ENCODE measurements around the gene BCCIP. TPM values are rescaled to one million over a fixed set of nuclear protein-coding genes. Genes with fewer than 3 reads are reported as not detected.

BCCIP gene
- total and polyA plus RNA-seq, 5 donors = 44.5 to 61.2 (median 50.9) TPM

GRCh38 chr10:125799451-125800182, 23.7 kb upstream of the BCCIP start:
- intact Hi-C loops (cut with DNase I) = no loop called here
- WGBS = 83% methylated on average over 8 of the region's 8 CpGs
- Histone ChIP-seq H3K4me1 (ENCODE audit: control insufficient read depth, insufficient read depth, low read length) (no peaks in the 10 kb centered on the region), H3K27me3 (ENCODE audit: control insufficient read depth, insufficient read depth) (no peaks in the 10 kb centered on the region), H3K27ac (ENCODE audit: low read length) (no peak overlapping the region), H3K4me3 (ENCODE audit: low read length) (no peak overlapping the region), H3K9me3 (ENCODE audit: control insufficient read depth, low read length) (no peaks in the 10 kb centered on the region)
- DNase-seq (no peak), ATAC-seq (no peak)

GRCh38 chr10:125801574-125801973, 21.8 kb upstream of the BCCIP start:
- H3K27ac ChIP-seq (ENCODE audit: low read length) = no peak overlapping the region
- ATAC-seq (no peak), DNase-seq (no peak)
- H3K9me3 ChIP-seq (ENCODE audit: control insufficient read depth, low read length) = no peaks in the 10 kb centered on the region
- intact Hi-C loops (cut with DNase I) = no loop called here
- no peaks in the 10 kb centered on the region for H3K4me1 ChIP-seq (ENCODE audit: control insufficient read depth, insufficient read depth, low read length)
- H3K27me3 ChIP-seq (ENCODE audit: control insufficient read depth, insufficient read depth) = no peaks in the 10 kb centered on the region
- no peak overlapping the region for H3K4me3 ChIP-seq (ENCODE audit: low read length)
- WGBS = 89% methylated on average over 1 of the region's 1 CpG

- H3K27me3 ChIP-seq (ENCODE audit: control insufficient read depth, insufficient read depth) = no peaks in the 10 kb centered on the region
- DNase-seq (no peak), ATAC-seq (no peak)
- intact Hi-C loops (cut with DNase I) = no loop called here
- no peak overlapping the region for H3K4me3 ChIP-seq (ENCODE audit: low read length)
- no peaks in the 10 kb centered on the region for H3K4me1 ChIP-seq (ENCODE audit: control insufficient read depth, insufficient read depth, low read length)
- H3K9me3 ChIP-seq (ENCODE audit: control insufficient read depth, low read length) = no peaks in the 10 kb centered on the region
- no peak overlapping the region for H3K27ac ChIP-seq (ENCODE audit: low read length)
- 80% methylated on average over 5 of the region's 5 CpGs for WGBS
Observed at GRCh38 chr10:125802131-125802530, 21.2 kb upstream of the BCCIP start.

GRCh38 chr10:125802739-125803138, 20.6 kb upstream of the BCCIP start:
- Histone ChIP-seq H3K27ac (ENCODE audit: low read length) (no peak overlapping the region), H3K4me3 (ENCODE audit: low read length) (no peak overlapping the region), H3K27me3 (ENCODE audit: control insufficient read depth, insufficient read depth) (no peaks in the 10 kb centered on the region), H3K9me3 (ENCODE audit: control insufficient read depth, low read length) (no peaks in the 10 kb centered on the region), H3K4me1 (ENCODE audit: control insufficient read depth, insufficient read depth, low read length) (no peaks in the 10 kb centered on the region)
- ATAC-seq = no peak
- no peak for DNase-seq
- intact Hi-C loops (cut with DNase I) = no loop called here
- WGBS = 97% methylated on average over 7 of the region's 7 CpGs

- intact Hi-C loops (cut with DNase I) = no loop called here
- WGBS = 95% methylated on average over 1 of the region's 1 CpG
Observed at GRCh38 chr10:125808047-125808446, 15.3 kb upstream of the BCCIP start.

GRCh38 chr10:125811251-125811650, 12.1 kb upstream of the BCCIP start:
- intact Hi-C loops (cut with DNase I) = no loop called here
- H3K27me3 ChIP-seq (ENCODE audit: control insufficient read depth, insufficient read depth) = no peaks in the 10 kb centered on the region
- no peaks in the 10 kb centered on the region for H3K9me3 ChIP-seq (ENCODE audit: control insufficient read depth, low read length)
- 81% methylated on average over 1 of the region's 1 CpG for WGBS
- DNase-seq (no peak), ATAC-seq (no peak)
- no peaks in the 10 kb centered on the region for H3K4me1 ChIP-seq (ENCODE audit: control insufficient read depth, insufficient read depth, low read length)
- H3K4me3 ChIP-seq (ENCODE audit: low read length) = no peak overlapping the region
- no peak overlapping the region for H3K27ac ChIP-seq (ENCODE audit: low read length)

More at GRCh38 chr10:125808047-125808446, 15.3 kb upstream of the BCCIP start:
- H3K27me3 ChIP-seq (ENCODE audit: control insufficient read depth, insufficient read depth) = no peaks in the 10 kb centered on the region
- no peaks in the 10 kb centered on the region for H3K4me1 ChIP-seq (ENCODE audit: control insufficient read depth, insufficient read depth, low read length)
- no peaks in the 10 kb centered on the region for H3K9me3 ChIP-seq (ENCODE audit: control insufficient read depth, low read length)
- no peak overlapping the region for H3K4me3 ChIP-seq (ENCODE audit: low read length)
- H3K27ac ChIP-seq (ENCODE audit: low read length) = no peak overlapping the region
- ATAC-seq = no peak
- DNase-seq = no peak

- no peaks in the 10 kb centered on the region for H3K27me3 ChIP-seq (ENCODE audit: control insufficient read depth, insufficient read depth)
- H3K9me3 ChIP-seq (ENCODE audit: control insufficient read depth, low read length) = no peaks in the 10 kb centered on the region
- no peaks in the 10 kb centered on the region for H3K4me1 ChIP-seq (ENCODE audit: control insufficient read depth, insufficient read depth, low read length)
- no peak for DNase-seq
- no peak overlapping the region for H3K4me3 ChIP-seq (ENCODE audit: low read length)
- ATAC-seq = no peak
- WGBS = 88% methylated on average over 1 of the region's 1 CpG
- intact Hi-C loops (cut with DNase I) = no loop called here
- H3K27ac ChIP-seq (ENCODE audit: low read length) = no peak overlapping the region
Observed at GRCh38 chr10:125812128-125812750, 11.1 kb upstream of the BCCIP start.

- intact Hi-C loops (cut with DNase I) = no loop called here
- H3K27me3 ChIP-seq (ENCODE audit: control insufficient read depth, insufficient read depth) = no peaks in the 10 kb centered on the region
- H3K9me3 ChIP-seq (ENCODE audit: control insufficient read depth, low read length) = no peaks in the 10 kb centered on the region
- DNase-seq = no peak
- no peaks in the 10 kb centered on the region for H3K4me1 ChIP-seq (ENCODE audit: control insufficient read depth, insufficient read depth, low read length)
- no peak overlapping the region for H3K27ac ChIP-seq (ENCODE audit: low read length)
- no peak overlapping the region for H3K4me3 ChIP-seq (ENCODE audit: low read length)
- 0% methylated on average over 1 of the region's 1 CpG for WGBS
- no peak for ATAC-seq
Observed at GRCh38 chr10:125815764-125816163, 7.6 kb upstream of the BCCIP start.

- intact Hi-C loops (cut with DNase I) = no loop called here
- WGBS = 76% methylated on average over 4 of the region's 4 CpGs
Observed at GRCh38 chr10:125816548-125816947, 6.8 kb upstream of the BCCIP start.

GRCh38 chr10:125817337-125817946, 5.9 kb upstream of the BCCIP start:
- no peak for DNase-seq
- Histone ChIP-seq H3K4me1 (ENCODE audit: control insufficient read depth, insufficient read depth, low read length) (peaks cover 3% of the 10 kb centered on the region), H3K27ac (ENCODE audit: low read length) (no peak overlapping the region), H3K9me3 (ENCODE audit: control insufficient read depth, low read length) (no peaks in the 10 kb centered on the region), H3K27me3 (ENCODE audit: control insufficient read depth, insufficient read depth) (no peaks in the 10 kb centered on the region), H3K4me3 (ENCODE audit: low read length) (no peak overlapping the region)
- WGBS = 84% methylated on average over 6 of the region's 6 CpGs
- ATAC-seq = no peak
- intact Hi-C loops (cut with DNase I) = no loop called here

More at GRCh38 chr10:125816548-125816947, 6.8 kb upstream of the BCCIP start:
- no peak for DNase-seq
- Histone ChIP-seq H3K4me3 (ENCODE audit: low read length) (no peak overlapping the region), H3K9me3 (ENCODE audit: control insufficient read depth, low read length) (no peaks in the 10 kb centered on the region), H3K4me1 (ENCODE audit: control insufficient read depth, insufficient read depth, low read length) (no peaks in the 10 kb centered on the region), H3K27ac (ENCODE audit: low read length) (no peak overlapping the region), H3K27me3 (ENCODE audit: control insufficient read depth, insufficient read depth) (no peaks in the 10 kb centered on the region)
- no peak for ATAC-seq

GRCh38 chr10:125820701-125821100, 2.6 kb upstream of the BCCIP start:
- no peak for DNase-seq
- WGBS = 47% methylated on average over 1 of the region's 1 CpG
- H3K27ac ChIP-seq (ENCODE audit: low read length) = no peak overlapping the region
- intact Hi-C loops (cut with DNase I) = no loop called here
- peaks cover 6% of the 10 kb centered on the region for H3K4me1 ChIP-seq (ENCODE audit: control insufficient read depth, insufficient read depth, low read length)
- H3K9me3 ChIP-seq (ENCODE audit: control insufficient read depth, low read length) = no peaks in the 10 kb centered on the region
- no peak for ATAC-seq
- H3K27me3 ChIP-seq (ENCODE audit: control insufficient read depth, insufficient read depth) = no peaks in the 10 kb centered on the region
- no peak overlapping the region for H3K4me3 ChIP-seq (ENCODE audit: low read length)

Data from right cardiac atrium (tissue), 5 donors.